GM21360 (cell line): ENCODE measurements around the gene STOX1.
"Not testable (repeated sequence)": the region's sequence is repeated elsewhere in the genome, so short reads cannot be mapped to it uniquely, and the experiment has no call there.

ENCODE experiments used
- ATAC-seq: cut with Tn5 transposase; IDR thresholded peaks from one replicate; pipeline ENCODE4 v1.9.1; 2021; ENCODE audit warnings: mild to moderate bottlenecking, moderate library complexity; ENCODE audit not compliant: unreplicated experiment

The STOX1 gene

DNA sequence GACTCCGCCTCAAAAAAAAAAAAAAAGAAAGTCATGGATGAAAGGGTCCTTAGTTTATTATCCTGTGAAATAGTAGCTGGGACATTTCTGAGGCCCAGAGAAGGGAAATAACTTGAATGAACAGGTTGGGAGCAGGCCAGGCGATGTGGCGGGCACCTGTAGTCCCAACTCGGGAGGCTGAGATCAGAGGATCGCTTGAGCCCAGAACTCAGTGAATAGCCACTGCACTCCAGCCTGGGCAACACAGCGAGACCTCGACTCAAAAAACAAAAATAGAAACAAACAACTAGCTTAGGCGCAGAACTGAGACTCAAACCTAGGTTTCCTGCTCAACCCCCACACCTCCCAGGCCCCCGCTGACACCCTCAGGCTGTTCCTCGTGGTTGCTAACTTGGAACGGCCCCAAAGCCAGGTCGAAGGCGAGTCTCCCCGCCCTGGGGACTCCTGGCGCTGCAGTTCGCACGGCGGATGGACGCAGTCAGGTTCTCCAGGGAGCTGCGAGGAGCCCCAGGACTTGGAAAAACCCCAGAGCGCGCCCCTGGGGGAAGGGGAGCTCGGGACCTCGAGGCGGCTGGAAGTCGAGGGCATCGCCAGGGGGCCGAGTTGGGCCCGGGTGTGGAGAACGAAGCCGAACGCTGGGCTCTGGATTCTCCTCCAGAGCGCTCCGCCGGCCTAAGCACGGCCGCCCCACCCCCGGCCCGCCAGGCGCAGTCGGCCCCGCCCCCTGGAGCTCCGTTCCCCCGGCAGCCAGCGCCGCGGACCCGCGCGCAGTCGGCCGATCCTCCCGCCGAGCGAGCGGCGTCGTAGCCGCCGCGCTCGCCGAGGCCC, at the start of gene STOX1:
Gene STOX1 (plus strand): TSS at position 768 of the 828 bp plus-strand sequence. CDS start 93 bp downstream, outside the sequence.
- peak; percentile 61 for ATAC-seq

DNA sequence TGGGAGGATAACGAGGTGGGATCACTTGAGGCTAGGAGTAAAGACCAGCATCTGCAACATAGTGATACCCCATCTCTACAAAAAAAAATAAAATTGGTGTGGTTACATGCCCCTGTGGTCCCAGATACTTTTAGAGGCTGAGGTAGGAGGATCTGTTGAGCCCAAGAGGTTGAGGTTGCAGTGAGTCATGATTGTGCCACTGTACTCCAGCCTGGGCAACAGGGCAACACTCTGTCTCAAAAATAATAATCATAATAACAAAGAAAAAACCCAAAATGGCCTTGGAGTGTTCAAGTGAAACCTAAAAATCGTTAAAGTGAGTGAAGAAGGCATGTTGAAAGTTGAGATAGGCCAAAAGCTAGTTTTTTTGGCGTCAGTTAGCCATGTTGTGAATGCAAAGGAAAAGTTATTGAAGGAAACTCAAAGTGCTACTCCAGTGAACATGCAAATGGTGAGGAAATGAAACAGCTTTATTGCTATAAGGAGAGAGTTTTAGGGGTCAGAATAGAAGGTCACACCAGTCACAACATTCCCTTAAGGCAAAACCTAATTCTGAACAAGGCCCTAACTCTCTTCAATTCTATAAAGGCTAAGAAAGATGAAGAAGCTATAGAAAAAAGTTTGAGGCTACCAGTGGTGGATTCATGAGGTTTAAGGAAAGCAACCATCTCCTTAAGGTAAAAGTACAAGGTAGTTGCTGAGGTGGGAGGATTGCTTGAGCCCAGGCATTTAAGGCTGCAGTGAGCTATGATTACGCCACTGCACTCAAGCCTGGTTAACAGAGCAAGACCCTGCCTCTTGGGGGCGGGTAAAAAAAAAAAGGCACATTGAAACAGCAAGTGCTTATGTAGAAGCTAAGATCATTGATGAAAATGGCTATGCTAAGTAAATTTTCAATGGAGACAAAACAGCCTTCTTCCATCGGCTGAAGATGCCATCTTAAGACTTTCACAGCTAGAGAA, 45.4 kb upstream of the STOX1 start:
- ATAC-seq = no peak

GRCh38 chr10:68784476-68784875, 42.9 kb upstream of the STOX1 start:
- ATAC-seq = no peak

DNA sequence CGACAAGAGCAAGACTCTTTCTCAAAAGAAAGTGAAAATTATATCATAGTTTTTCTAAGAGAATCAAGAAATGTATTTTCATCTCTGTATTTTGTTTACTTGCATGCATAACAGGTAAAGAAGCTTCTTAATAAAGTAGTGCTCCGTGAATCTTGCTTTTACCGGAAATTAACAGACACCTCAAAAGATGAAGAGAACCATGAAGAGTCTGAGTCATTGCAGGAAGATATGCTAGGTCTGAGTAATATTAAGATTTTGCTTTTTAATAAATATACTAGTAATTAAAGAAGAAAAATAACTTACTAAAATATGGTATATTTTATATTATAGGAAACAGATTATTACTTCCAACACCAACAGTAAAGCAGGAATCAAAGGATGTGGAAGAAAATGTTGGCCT, 39.5 kb upstream of the STOX1 start:
- no peak for ATAC-seq

GRCh38 chr10:68790476-68790875, 36.9 kb upstream of the STOX1 start:
- ATAC-seq = no peak

DNA sequence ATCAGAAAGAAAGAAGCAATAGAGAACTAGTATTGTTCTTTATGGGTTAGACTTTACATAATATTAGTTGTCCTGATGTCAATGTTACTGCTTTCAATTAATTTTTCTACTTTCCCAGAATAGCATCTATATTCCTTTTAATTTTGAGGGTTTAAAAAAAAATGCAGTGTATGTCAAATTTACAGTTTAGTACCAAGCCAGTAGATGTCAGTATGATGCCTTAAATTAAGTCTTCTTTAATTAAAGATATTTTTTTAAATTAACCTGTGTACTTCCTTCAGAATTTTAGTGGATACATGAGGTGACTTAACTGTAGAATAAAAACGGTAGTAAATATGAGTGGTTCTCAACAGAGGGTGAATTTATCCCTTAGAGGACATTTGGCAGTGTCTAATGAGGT, 35.2 kb upstream of the STOX1 start:
- no peak for ATAC-seq

DNA sequence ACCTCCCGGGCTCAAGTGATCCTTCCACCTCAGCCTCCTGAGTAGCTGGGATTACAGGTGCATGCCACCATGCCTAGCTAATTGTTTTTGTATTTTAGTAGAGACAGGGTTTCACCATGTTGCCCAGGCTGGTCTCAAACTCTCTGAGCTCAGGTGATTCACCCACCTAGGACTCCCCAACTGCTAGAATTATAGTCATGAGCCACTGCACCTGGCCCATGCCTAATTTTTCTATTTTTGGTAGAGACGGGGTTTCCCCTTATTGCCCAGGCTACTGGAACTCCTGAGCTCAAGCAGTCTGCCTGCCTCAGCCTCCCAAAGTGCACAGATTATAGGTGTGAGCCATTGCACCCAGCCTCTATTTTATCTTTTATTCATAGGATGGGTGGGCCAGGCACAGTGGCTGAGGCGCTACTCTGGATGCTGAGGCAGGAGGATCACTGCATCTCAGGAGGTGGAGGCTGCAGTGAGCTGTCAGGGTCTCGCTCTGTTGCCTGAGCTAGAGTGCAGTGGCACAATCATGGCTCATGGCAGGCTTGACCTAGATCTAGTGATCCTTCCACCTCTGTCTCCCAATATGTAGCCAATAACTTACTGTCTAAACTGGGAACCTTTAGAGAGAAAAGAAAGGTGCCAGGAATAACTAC, 31.3 kb upstream of the STOX1 start:
- no peak for ATAC-seq

- no peak for ATAC-seq
These were observed 30.7 kb upstream of the STOX1 start for GRCh38 chr10:68796605-68797004.

DNA sequence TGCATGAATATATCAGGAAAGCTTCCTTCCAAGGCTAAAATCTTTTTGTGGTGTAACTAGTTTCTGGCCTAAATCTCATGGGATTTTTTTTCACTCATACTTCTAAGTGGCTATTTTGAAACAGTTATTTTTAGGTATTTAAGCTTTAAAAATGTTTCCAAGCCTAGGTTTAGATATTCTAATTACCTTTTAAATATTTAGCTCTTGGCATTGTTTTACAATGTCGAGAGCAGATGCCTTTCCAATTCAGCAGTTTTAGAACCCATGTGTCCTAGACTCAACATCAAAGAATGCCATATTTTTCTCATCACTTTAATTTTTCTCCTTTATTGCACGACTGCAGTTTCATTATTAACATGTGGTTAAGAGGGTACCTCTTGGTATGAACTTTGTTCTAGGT, 27.1 kb upstream of the STOX1 start:
- no peak for ATAC-seq

- no peak for ATAC-seq
These were observed 22.6 kb upstream of the STOX1 start for GRCh38 chr10:68804692-68805091.

- not testable (repeated sequence) for ATAC-seq
These were observed 16.5 kb upstream of the STOX1 start for GRCh38 chr10:68810830-68811229.

DNA sequence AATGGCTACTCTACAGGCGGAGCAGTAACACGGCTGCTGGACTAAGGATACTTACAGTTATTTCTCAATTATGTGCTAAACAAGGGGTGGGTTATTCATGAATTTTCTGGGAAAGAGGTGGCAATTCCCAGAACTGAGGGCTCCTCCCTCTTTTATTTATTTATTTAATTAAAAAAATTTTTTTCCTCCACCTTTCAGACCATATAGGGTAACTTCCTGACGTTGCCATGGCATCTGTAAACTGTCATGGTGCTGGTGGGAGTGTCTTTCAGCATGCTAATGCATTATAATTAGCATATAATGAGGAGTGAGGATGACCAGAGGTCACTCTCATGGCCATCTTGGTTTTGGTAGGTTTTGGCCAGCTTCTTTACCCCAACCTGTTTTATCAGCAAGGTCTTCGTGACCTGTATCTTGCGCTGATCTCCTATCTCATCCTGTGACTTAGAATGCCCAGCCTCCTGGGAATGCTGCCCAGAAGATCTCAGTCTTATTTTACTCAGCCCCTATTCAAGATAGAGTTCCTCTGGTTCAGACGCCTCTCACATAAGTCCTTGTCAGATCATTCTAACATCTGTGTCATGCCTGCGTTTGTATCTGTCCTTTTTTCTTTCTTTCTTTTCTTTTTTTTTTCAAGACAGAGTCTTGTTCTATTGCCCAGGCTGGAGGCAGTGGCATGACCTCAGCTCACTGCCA, 15.9 kb upstream of the STOX1 start:
- ATAC-seq = no peak

GRCh38 chr10:68812420-68812819, 14.9 kb upstream of the STOX1 start:
- ATAC-seq = no peak

DNA sequence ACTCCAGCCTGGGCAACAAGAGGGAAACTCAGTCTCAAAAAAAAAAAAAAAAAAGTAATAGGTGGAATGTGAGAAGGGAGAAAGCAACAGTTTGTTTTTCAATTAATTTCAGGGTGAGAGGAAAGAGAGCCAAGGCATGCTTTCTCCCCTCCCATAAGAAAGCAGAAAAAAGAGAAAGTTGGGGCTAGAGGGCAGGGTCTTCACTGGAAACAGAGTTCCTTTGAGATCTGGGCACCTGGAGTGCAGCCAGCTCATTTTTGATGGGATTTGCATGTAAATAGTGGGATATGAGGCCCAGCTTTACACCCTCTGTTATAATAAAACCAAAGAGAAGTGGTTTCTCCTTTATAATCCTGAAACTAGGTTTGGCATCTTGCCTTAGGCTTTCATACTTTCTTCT, 13.8 kb upstream of the STOX1 start:
- no peak for ATAC-seq

GRCh38 chr10:68816796-68817412, 10.4 kb upstream of the STOX1 start:
- no peak for ATAC-seq

DNA sequence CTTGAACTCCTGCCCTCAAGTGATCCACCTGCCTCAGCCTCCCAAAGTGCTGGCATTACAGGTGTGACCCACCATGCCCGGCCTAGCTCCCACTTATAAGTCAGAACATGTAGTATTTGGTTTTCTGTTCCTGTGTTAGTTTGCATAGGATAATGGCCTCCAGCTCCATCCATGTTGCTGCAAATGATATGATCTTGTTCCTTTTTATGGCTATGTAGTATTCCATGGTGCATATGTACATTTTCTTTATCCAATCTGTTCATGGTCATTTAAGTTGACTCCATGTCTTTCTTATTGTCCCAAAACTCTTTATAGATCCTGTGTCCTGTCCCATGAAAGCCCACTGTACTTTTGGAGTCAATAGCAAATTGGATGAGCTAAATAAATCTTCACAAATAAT, 7.0 kb upstream of the STOX1 start:
- ATAC-seq = not testable (repeated sequence)

- ATAC-seq = not testable (repeated sequence)
These were observed 4.7 kb upstream of the STOX1 start for GRCh38 chr10:68822626-68823025.

DNA sequence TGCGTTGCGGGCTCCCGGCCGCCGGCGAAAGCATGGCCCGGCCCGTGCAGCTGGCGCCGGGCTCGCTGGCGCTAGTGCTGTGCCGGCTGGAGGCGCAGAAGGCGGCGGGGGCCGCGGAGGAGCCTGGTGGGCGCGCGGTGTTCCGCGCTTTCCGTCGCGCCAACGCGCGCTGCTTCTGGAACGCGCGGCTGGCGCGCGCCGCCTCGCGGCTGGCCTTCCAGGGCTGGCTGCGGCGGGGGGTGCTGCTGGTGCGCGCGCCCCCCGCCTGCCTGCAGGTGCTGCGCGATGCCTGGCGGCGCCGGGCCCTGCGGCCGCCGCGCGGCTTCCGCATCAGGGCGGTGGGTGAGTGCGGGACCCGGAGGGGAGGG, 245 bp downstream of the STOX1 start:
- ATAC-seq = peak; percentile 34

DNA sequence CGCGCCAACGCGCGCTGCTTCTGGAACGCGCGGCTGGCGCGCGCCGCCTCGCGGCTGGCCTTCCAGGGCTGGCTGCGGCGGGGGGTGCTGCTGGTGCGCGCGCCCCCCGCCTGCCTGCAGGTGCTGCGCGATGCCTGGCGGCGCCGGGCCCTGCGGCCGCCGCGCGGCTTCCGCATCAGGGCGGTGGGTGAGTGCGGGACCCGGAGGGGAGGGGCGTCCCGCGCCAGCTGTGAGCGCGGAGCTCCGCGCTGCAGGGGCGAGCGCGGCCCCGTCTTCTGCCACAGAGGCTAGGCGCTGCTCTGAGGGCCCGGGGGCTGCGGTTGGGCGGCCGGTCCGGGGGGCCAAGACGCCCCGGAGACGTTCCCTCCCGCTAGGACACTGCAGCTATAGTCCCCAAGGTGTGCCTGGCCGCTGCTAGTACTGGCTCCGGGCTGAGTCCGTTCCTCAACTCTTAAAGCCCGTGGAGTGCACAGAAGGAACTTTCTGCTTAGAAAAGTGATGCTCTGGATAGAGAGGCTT, 811 bp downstream of the STOX1 start:
- peak; percentile 40 for ATAC-seq

DNA sequence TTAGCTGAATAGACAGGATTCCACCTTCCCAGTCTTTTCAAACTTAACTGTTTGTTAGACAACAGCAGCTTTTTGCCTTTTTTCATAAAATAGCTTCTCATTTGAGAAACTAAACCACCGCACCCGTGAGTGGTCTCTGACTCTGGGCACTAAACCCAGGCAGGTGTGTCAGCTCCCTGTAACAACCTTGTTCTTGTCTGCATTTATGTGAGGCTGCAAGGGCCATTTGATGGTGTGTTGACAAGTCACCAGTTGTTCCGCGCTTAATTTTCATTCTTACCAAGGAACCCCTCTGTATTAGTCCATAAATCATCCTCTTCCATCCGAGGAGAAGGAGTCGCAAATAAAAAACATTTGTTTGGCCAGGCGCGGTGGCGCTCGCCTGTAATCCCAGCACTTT, 1.5 kb downstream of the STOX1 start:
- ATAC-seq = no peak
